Trophoblast cell (in vitro differentiated cells and primary cell): Measurements from ENCODE around the gene THAP4.

Source experiments
- DNase-seq, 2 donors: peaks; one replicate each; pipeline ENCODE4 v3.0.0-alpha.2; 2016
- H2AFZ ChIP-seq: 2 replicates; pipeline ENCODE4 v1.6.1; 2013; ENCODE audit warnings: low read length, moderate library complexity, mild to moderate bottlenecking; ENCODE audit not compliant: insufficient read depth, poor library complexity
- H2AK5ac ChIP-seq: 2 replicates; pipeline ENCODE4 v1.6.1; 2013; ENCODE audit warnings: mild to moderate bottlenecking, low read length
- H2BK120ac ChIP-seq: 2 replicates; pipeline ENCODE4 v1.6.1; 2013; ENCODE audit warnings: low read length, mild to moderate bottlenecking, moderate library complexity; ENCODE audit not compliant: insufficient read depth, poor library complexity
- H2BK12ac ChIP-seq: 2 replicates; pipeline ENCODE4 v1.6.1; 2013; ENCODE audit warnings: mild to moderate bottlenecking, low read length, moderate library complexity
- H2BK5ac ChIP-seq: 2 replicates; pipeline ENCODE4 v1.6.1; 2013; ENCODE audit warnings: low read length, low read depth, moderate library complexity, mild to moderate bottlenecking; ENCODE audit not compliant: poor library complexity
- H3K14ac ChIP-seq: 2 replicates; pipeline ENCODE4 v1.6.1; 2013; ENCODE audit warnings: mild to moderate bottlenecking, low read length
- H3K18ac ChIP-seq: 2 replicates; pipeline ENCODE4 v1.6.1; 2013; ENCODE audit warnings: mild to moderate bottlenecking, low read length
- H3K23ac ChIP-seq: 2 replicates; pipeline ENCODE4 v1.6.1; 2013; ENCODE audit warnings: low read length
- H3K27ac ChIP-seq: 2 replicates; pipeline ENCODE4 v1.5.1; 2013; ENCODE audit warnings: low read depth, mild to moderate bottlenecking, inconsistent platforms, low read length, moderate library complexity
- H3K27me3 ChIP-seq: 2 replicates; pipeline ENCODE4 v1.6.1; 2013; ENCODE audit warnings: inconsistent platforms, mild to moderate bottlenecking, low read length, moderate library complexity; ENCODE audit not compliant: insufficient read depth
- H3K36me3 ChIP-seq, 2 experiments: 1 replicate in 1 of 2; 2 replicates in 1 of 2; pipeline ENCODE4 v1.6.1; 2013; ENCODE audit warnings: low read length in 2 of 2, mild to moderate bottlenecking in 2 of 2, moderate library complexity in 1 of 2; ENCODE audit not compliant: insufficient read depth in 2 of 2, control insufficient read depth in 1 of 2
- H3K4ac ChIP-seq: 2 replicates; pipeline ENCODE4 v1.6.1; 2013; ENCODE audit warnings: low read depth, mild to moderate bottlenecking, low read length, moderate library complexity
- H3K4me1 ChIP-seq, 2 experiments: 1 replicate in 1 of 2; 2 replicates in 1 of 2; pipeline ENCODE4 v1.6.1; 2013; ENCODE audit warnings: low read length in 2 of 2, mild to moderate bottlenecking in 2 of 2, moderate library complexity in 1 of 2; ENCODE audit not compliant: insufficient read depth in 2 of 2, control insufficient read depth in 1 of 2
- H3K4me2 ChIP-seq: 2 replicates; pipeline ENCODE4 v1.6.1; 2013; ENCODE audit warnings: inconsistent platforms, mild to moderate bottlenecking, low read length, moderate library complexity
- H3K4me3 ChIP-seq: 2 replicates; pipeline ENCODE4 v1.5.1; 2013; ENCODE audit warnings: mild to moderate bottlenecking, low read depth, low read length, inconsistent platforms
- H3K79me1 ChIP-seq: one replicate; pipeline ENCODE4 v1.6.1; 2013; ENCODE audit warnings: low read length
- H3K79me2 ChIP-seq: 2 replicates; pipeline ENCODE4 v1.6.1; 2013; ENCODE audit warnings: low read length, mild to moderate bottlenecking; ENCODE audit not compliant: control insufficient read depth, insufficient read depth, poor library complexity
- H3K9ac ChIP-seq: 2 replicates; pipeline ENCODE4 v1.6.1; 2013; ENCODE audit warnings: mild to moderate bottlenecking, low read length
- H3K9me3 ChIP-seq: 2 replicates; pipeline ENCODE4 v1.6.1; 2013; ENCODE audit warnings: low read depth, mild to moderate bottlenecking, control low read depth, inconsistent platforms, low read length; ENCODE audit not compliant: insufficient read depth
- H4K12ac ChIP-seq: 2 replicates; pipeline ENCODE4 v1.6.1; 2013; ENCODE audit warnings: low read depth, mild to moderate bottlenecking, low read length, moderate library complexity
- H4K8ac ChIP-seq: 2 replicates; pipeline ENCODE4 v1.6.1; 2013; ENCODE audit warnings: low read depth, mild to moderate bottlenecking, low read length, moderate library complexity
- H4K91ac ChIP-seq: one replicate; pipeline ENCODE4 v1.6.1; 2013; ENCODE audit warnings: low read depth, mild to moderate bottlenecking, low read length, moderate library complexity
- WGBS: extraction: QIAGEN DNeasy Blood & Tissue Kit; methylation state at CpG from one replicate; pipeline ENCODE4 v1.1.7; 2013; ENCODE audit warnings: missing lambda C conversion rate; ENCODE audit not compliant: insufficient read length, insufficient coverage; ENCODE audit errors: extremely low coverage; 5-methylcytosine and 5-hydroxymethylcytosine counted together

THAP4 gene

DNA sequence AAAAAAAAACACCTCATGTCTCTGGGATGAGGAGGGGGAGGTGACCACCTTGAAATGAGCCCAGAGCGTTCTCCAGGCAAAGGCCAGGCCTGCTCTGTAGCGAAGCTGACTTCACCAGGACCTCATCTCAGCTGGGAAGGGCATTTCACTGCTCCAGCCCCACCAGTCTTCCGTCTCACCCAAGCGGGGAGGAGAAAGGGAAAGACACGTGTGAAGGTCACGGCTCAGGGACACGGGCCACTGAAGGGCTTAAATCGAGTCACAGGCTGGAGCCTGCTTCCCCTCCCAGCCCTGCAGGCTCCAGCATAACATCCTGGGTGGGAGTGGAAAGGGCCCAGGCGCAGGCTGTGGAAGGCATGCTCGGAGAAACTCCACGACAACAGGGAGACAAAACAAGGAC, 18.1 kb downstream of the THAP4 start:
- no peak overlapping the region for H3K4me3 ChIP-seq
- H4K12ac ChIP-seq = no peak overlapping the region
- no peak overlapping the region for H3K23ac ChIP-seq
- H3K14ac ChIP-seq = no peak overlapping the region
- H3K36me3 ChIP-seq = peaks cover 10 to 12% of the 10 kb centered on the region in 2 experiments
- H2BK120ac ChIP-seq = no peak overlapping the region
- no peak overlapping the region for H4K8ac ChIP-seq
- no peaks in the 10 kb centered on the region for H3K79me1 ChIP-seq
- peaks cover 5% of the 10 kb centered on the region for H3K9me3 ChIP-seq
- H3K27me3 ChIP-seq = no peaks in the 10 kb centered on the region
- no peak overlapping the region for H3K18ac ChIP-seq
- peaks cover 0 to 4% of the 10 kb centered on the region in 2 experiments for H3K4me1 ChIP-seq
- H3K4me2 ChIP-seq = no peak overlapping the region
- WGBS = no CpG with 5 or more reads among the region's 11 CpGs
- no peak overlapping the region for H3K27ac ChIP-seq
- no peak overlapping the region for H3K4ac ChIP-seq
- no peak overlapping the region for H2BK5ac ChIP-seq
- no peak overlapping the region for H2AFZ ChIP-seq
- H3K79me2 ChIP-seq = no peaks in the 10 kb centered on the region
- no peak overlapping the region for H2BK12ac ChIP-seq
- H2AK5ac ChIP-seq = no peak overlapping the region
- DNase-seq = no peak
- H4K91ac ChIP-seq = no peak overlapping the region
- no peak overlapping the region for H3K9ac ChIP-seq

GRCh38 chr2:241618296-241618805, 18.6 kb downstream of the THAP4 start:
- Histone ChIP-seq H3K4me2 (no peak overlapping the region), H3K27me3 (no peaks in the 10 kb centered on the region), H2BK12ac (no peak overlapping the region), H3K9ac (no peak overlapping the region), H4K12ac (no peak overlapping the region), H2BK5ac (no peak overlapping the region), H3K23ac (no peak overlapping the region), H3K27ac (no peak overlapping the region), H4K91ac (no peak overlapping the region), H3K36me3 (peaks cover 10 to 13% of the 10 kb centered on the region in 2 experiments), H3K79me2 (no peaks in the 10 kb centered on the region), H2AK5ac (no peak overlapping the region), H3K18ac (no peak overlapping the region), H3K4me3 (no peak overlapping the region), H2BK120ac (no peak overlapping the region), H3K79me1 (no peaks in the 10 kb centered on the region), H3K9me3 (peaks cover 5% of the 10 kb centered on the region), H2AFZ (no peak overlapping the region), H4K8ac (no peak overlapping the region), H3K4ac (no peak overlapping the region), H3K4me1 (peaks cover 0 to 4% of the 10 kb centered on the region in 2 experiments), H3K14ac (no peak overlapping the region)
- no peak for DNase-seq
- no CpG with 5 or more reads among the region's 5 CpGs for WGBS

GRCh38 chr2:241617431-241618154, 19.4 kb downstream of the THAP4 start:
- Histone ChIP-seq H3K9me3 (peaks cover 5% of the 10 kb centered on the region), H2BK12ac (no peak overlapping the region), H2AK5ac (no peak overlapping the region), H3K79me1 (no peaks in the 10 kb centered on the region), H3K14ac (no peak overlapping the region), H3K79me2 (no peaks in the 10 kb centered on the region), H3K4me2 (peak overlapping the region; percentile 32), H4K12ac (no peak overlapping the region), H4K91ac (no peak overlapping the region), H3K36me3 (peaks cover 10 to 13% of the 10 kb centered on the region in 2 experiments), H3K4me3 (no peak overlapping the region), H2AFZ (no peak overlapping the region), H2BK5ac (no peak overlapping the region), H3K4ac (no peak overlapping the region), H3K18ac (no peak overlapping the region), H2BK120ac (no peak overlapping the region), H3K27ac (no peak overlapping the region), H3K4me1 (peaks cover 0 to 4% of the 10 kb centered on the region in 2 experiments), H3K9ac (no peak overlapping the region), H3K23ac (no peak overlapping the region), H4K8ac (peak overlapping the region; percentile 26), H3K27me3 (no peaks in the 10 kb centered on the region)
- WGBS = no CpG with 5 or more reads among the region's 15 CpGs
- DNase-seq = peak in 1 of 2 donors; percentile 42

DNA sequence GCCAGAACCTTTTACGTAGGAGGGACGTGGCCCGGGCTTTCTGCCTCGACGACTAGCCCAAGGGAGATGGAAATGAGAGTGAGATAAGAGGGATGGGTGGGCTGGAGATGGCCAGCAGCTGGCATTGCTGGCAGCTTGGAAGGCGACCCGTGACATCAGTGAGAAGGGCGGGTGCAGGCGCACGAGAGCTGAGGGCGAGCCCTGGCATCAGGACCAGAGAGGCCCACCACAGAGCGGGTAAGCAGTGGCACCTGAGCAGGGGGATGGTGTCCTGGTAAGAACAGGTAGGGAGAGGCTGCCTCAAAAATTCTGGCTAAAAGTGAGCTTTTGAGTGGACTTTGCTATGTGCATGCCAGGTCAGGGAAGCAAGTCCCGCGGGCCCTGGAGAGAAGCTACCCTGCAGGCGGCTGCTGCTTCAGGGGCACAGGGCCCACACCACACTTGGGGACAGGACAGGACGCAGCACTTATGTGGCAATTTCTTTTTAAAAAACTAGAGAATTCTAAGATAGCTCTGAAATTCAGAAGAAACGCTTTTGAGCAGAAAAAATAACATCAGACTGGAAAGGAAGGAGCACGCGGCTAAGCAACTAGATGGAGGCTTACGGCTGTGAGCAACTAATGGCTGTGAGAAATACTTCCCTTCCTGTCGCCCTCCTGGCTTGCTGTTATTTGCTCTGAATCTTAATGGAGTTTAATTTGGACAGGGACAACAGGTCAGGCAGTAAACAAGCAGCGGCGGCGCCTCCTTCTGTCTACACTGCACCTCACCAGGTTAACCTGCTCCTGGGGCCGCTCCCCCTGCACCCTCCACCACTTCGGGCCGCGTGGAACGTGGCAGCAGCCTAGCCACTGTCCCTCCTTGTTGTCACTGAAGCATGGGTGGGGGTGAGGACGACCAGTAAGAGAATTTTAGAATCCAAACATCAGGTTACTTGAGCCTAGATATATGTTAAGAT, 20.5 kb downstream of the THAP4 start:
- H3K4me3 ChIP-seq = no peak overlapping the region
- DNase-seq = no peak
- H3K4ac ChIP-seq = no peak overlapping the region
- no peak overlapping the region for H2BK12ac ChIP-seq
- H3K14ac ChIP-seq = no peak overlapping the region
- no peak overlapping the region for H3K9ac ChIP-seq
- H3K9me3 ChIP-seq = peaks cover 5% of the 10 kb centered on the region
- no CpG with 5 or more reads among the region's 30 CpGs for WGBS
- H2BK5ac ChIP-seq = no peak overlapping the region
- H3K27ac ChIP-seq = no peak overlapping the region
- H3K4me2 ChIP-seq = no peak overlapping the region
- H3K36me3 ChIP-seq = peaks cover 10 to 13% of the 10 kb centered on the region in 2 experiments
- no peaks in the 10 kb centered on the region for H3K79me2 ChIP-seq
- no peaks in the 10 kb centered on the region for H3K79me1 ChIP-seq
- H2AFZ ChIP-seq = no peak overlapping the region
- H4K91ac ChIP-seq = no peak overlapping the region
- no peak overlapping the region for H4K8ac ChIP-seq
- H3K4me1 ChIP-seq = peaks cover 0 to 4% of the 10 kb centered on the region in 2 experiments
- H3K27me3 ChIP-seq = no peaks in the 10 kb centered on the region
- peak overlapping the region; percentile 25 for H3K18ac ChIP-seq
- no peak overlapping the region for H2AK5ac ChIP-seq
- no peak overlapping the region for H4K12ac ChIP-seq
- H3K23ac ChIP-seq = no peak overlapping the region
- H2BK120ac ChIP-seq = no peak overlapping the region
